Liver (tissue), 9 donors: ENCODE results near the gene TBC1D13. TPM values are rescaled to one million over a fixed set of nuclear protein-coding genes. Genes with fewer than 3 reads are reported as not detected.

Experiments used
- DNase-seq: peaks from one replicate; pipeline ENCODE4 v3.0.0-alpha.2; 2017; ENCODE audit warnings: low spot score
- H3K27ac ChIP-seq, 2 donors: one replicate each; pipeline ENCODE4 v1.7.0; 2013; ENCODE audit warnings: inconsistent platforms in 2 of 2, low read length in 2 of 2, control low read depth in 1 of 2, low read depth in 1 of 2, mild to moderate bottlenecking in 1 of 2
- H3K27me3 ChIP-seq, 4 donors: one replicate each; pipeline versions ENCODE4 v1.6.1 to v1.7.0; 2013; ENCODE audit warnings: low read length in 3 of 4, inconsistent platforms in 1 of 4, mild to moderate bottlenecking in 1 of 4, moderate library complexity in 1 of 4; ENCODE audit not compliant: control insufficient read depth in 4 of 4, insufficient read depth in 4 of 4
- H3K36me3 ChIP-seq, 4 donors: one replicate each; pipeline versions ENCODE4 v1.6.1 to v1.7.0; 2013; ENCODE audit warnings: low read length in 3 of 4, mild to moderate bottlenecking in 3 of 4, low read depth in 1 of 4, moderate library complexity in 1 of 4; ENCODE audit not compliant: control insufficient read depth in 4 of 4, insufficient read depth in 3 of 4
- H3K4me1 ChIP-seq, 4 donors: one replicate each; pipeline versions ENCODE4 v1.6.1 to v1.7.0; 2013; ENCODE audit warnings: low read length in 3 of 4, mild to moderate bottlenecking in 3 of 4, moderate library complexity in 1 of 4; ENCODE audit not compliant: control insufficient read depth in 4 of 4, insufficient read depth in 4 of 4
- H3K4me3 ChIP-seq, 3 donors: one replicate each; pipeline versions ENCODE4 v1.6.1 to v1.7.0; 2013; ENCODE audit warnings: low read length in 3 of 3, control low read depth in 1 of 3, low read depth in 1 of 3, mild to moderate bottlenecking in 1 of 3
- H3K9ac ChIP-seq, 2 donors: one replicate each; pipeline ENCODE4 v1.7.0; 2013; ENCODE audit warnings: low read length in 2 of 2, mild to moderate bottlenecking in 2 of 2, moderate library complexity in 2 of 2, control low read depth in 1 of 2, low read depth in 1 of 2
- H3K9me3 ChIP-seq, 4 donors: one replicate each; pipeline versions ENCODE4 v1.6.1 to v1.7.0; 2013; ENCODE audit warnings: low read length in 3 of 4; ENCODE audit not compliant: control insufficient read depth in 4 of 4
- EGR1 ChIP-seq, 2 donors: IDR thresholded peaks; 2 replicates each; pipeline ENCODE4 v1.6.1; 2016 to 2018; ENCODE audit warnings: antibody characterized with exemption in 2 of 2, low read depth in 2 of 2
- FOXA1 ChIP-seq: IDR thresholded peaks from 2 replicates; pipeline ENCODE4 v1.6.1; 2016; ENCODE audit warnings: antibody characterized with exemption
- FOXA2 ChIP-seq: IDR thresholded peaks from 2 replicates; pipeline ENCODE4 v1.6.1; 2016; ENCODE audit warnings: antibody characterized with exemption
- GABPA ChIP-seq, 2 donors: IDR thresholded peaks in 1 of 2; conservative IDR thresholded peaks in 1 of 2; 2 replicates each; pipeline ENCODE4 v1.6.1; 2016; ENCODE audit warnings: antibody characterized with exemption in 2 of 2, mild to moderate bottlenecking in 1 of 2, moderate library complexity in 1 of 2
- HNF4A ChIP-seq, 2 donors: conservative IDR thresholded peaks; 2 replicates each; pipeline ENCODE4 v1.6.1; 2016; ENCODE audit warnings: antibody characterized with exemption in 2 of 2, mild to moderate bottlenecking in 2 of 2
- HNF4G ChIP-seq: IDR thresholded peaks from 2 replicates; pipeline ENCODE4 v1.6.1; 2016; ENCODE audit warnings: antibody characterized with exemption
- JUND ChIP-seq, 2 donors: IDR thresholded peaks; 2 replicates each; pipeline ENCODE4 v1.6.1; 2016; ENCODE audit warnings: antibody characterized with exemption in 2 of 2
- NR2F2 ChIP-seq: IDR thresholded peaks from 2 replicates; pipeline ENCODE4 v1.6.1; 2016; ENCODE audit warnings: antibody characterized with exemption
- RAD21 ChIP-seq, 2 donors: IDR thresholded peaks; 2 replicates each; pipeline ENCODE4 v1.6.1; 2016; ENCODE audit warnings: antibody characterized with exemption in 2 of 2, mild to moderate bottlenecking in 2 of 2
- REST ChIP-seq: IDR thresholded peaks from 2 replicates; pipeline ENCODE4 v1.6.1; 2016; ENCODE audit warnings: antibody characterized with exemption, mild to moderate bottlenecking
- RXRA ChIP-seq, 2 donors: IDR thresholded peaks; 2 replicates each; pipeline ENCODE4 v1.6.1; 2017 to 2018; ENCODE audit warnings: antibody characterized with exemption in 2 of 2, mild to moderate bottlenecking in 1 of 2
- SP1 ChIP-seq: IDR thresholded peaks from 2 replicates; pipeline ENCODE4 v1.6.1; 2018; ENCODE audit warnings: antibody characterized with exemption, mild to moderate bottlenecking
- TAF1 ChIP-seq: conservative IDR thresholded peaks from 2 replicates; pipeline ENCODE4 v1.6.1; 2016; ENCODE audit warnings: antibody characterized with exemption, mild to moderate bottlenecking
- YY1 ChIP-seq: IDR thresholded peaks from 2 replicates; pipeline ENCODE4 v1.6.1; 2016; ENCODE audit warnings: antibody characterized with exemption, mild to moderate bottlenecking
- WGBS: extraction: QIAGEN DNeasy Blood & Tissue Kit; methylation state at CpG from one replicate; pipeline ENCODE4 v1.1.7; 2013; 5-methylcytosine and 5-hydroxymethylcytosine counted together
- polyA plus RNA-seq, 2 donors: library from polyadenylated mRNA; stranded (reverse) in 1 of 2; unstranded in 1 of 2; fragments of 200-250 nt in 1 of 2; fragments of >200 nt in 1 of 2; fragmentation: Nextera tagmentation in 1 of 2; extraction: Ambion mirVana in 1 of 2; gene quantifications; one replicate each; pipeline versions ENCODE4 v1.2.1 to v1.2.3, GENCODE V29; 2013 to 2015
- total RNA-seq, 2 donors: library from RNA; depleted of rRNA; stranded (reverse); fragments of >200 nt; gene quantifications; one replicate each; pipeline ENCODE4 v1.2.3, GENCODE V29; 2014
- TF ChIP-seq, protein P1 (sequence below): IDR thresholded peaks from 2 replicates; pipeline ENCODE4 v1.6.1; 2016; ENCODE audit warnings: antibody characterized with exemption
- TF ChIP-seq, protein P2 (sequence below): IDR thresholded peaks from 2 replicates; pipeline ENCODE4 v1.6.1; 2016; ENCODE audit warnings: antibody characterized with exemption
- TF ChIP-seq, protein P3 (sequence below): fragments of 150-350 bp; IDR thresholded peaks from 2 replicates; pipeline ENCODE4 v1.5.1; 2017; ENCODE audit warnings: improper control_type of control experiment, low read depth, low read length; ENCODE audit not compliant: missing input control
- donor health status: healthy.
- donor health status: healthy.
- donor health status: healthy.
- donor health status: healthy.
- donor health status: healthy.

TBC1D13 gene
- total and polyA plus RNA-seq, 4 donors, result 6.3 to 11.7 (median 8.0) TPM

DNA sequence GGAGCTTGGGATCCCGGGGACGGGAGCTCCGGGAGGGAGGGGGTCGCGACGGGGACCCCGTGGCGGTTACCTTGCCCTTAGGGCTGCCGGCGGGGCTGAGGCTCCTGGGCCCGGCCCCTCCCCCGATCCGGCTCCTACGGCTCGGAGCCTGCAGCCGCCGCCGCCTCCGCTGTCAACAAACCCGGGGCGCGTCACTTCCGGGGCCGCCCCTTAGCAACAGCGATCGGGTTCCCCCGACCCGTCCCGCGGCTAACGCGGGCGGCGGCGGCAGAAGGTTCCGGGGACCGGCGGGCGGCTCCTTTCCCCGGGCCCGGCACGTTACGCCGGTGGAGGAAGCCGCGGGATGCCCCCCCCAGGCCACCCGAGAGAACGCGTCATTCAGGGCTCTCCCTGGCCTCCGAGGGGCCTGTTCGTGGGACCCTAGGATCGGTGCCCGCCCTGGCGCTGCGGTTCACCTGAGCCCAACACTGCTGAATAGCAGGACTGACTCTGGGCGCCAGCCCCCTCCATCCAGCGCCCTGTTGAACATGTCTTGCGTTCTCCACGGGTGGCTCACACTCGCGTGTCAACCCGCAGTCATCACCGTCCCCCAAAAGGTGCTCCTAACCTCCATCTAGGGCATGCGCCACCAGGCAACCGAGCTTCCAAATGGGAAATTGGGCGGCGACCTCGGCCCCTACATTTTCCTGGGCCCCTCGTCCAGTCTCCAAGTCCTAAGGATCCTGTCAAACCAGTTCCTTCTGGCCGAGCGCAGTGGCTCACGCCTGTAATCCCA lies 15.1 kb upstream of the TBC1D13 start, which contains the start of gene ZER1:
Gene ZER1, minus strand, starts transcription at position 183 of the 775 bp plus-strand sequence. CDS start 16,362 bp downstream, outside the sequence.
- Histone ChIP-seq H3K9me3 (no peaks in the 10 kb centered on the region), H3K36me3 (peaks cover 0 to 2% (median 0%) of the 10 kb centered on the region in 4 donors), H3K27me3 (no peaks in the 10 kb centered on the region), H3K9ac (peak within 1 kb of the TSS; percentile 95 to 96), H3K4me3 (peak within 1 kb of the TSS; percentile 92 to 96 (median 94)), H3K27ac (peak within 1 kb of the TSS; percentile 77 to 94), H3K4me1 (peaks cover 3 to 42% (median 27%) of the 10 kb centered on the region in 4 donors)
- TF ChIP-seq NR2F2 (no peak), FOXA1 (peak; percentile 76), SP1 (peak; percentile 58), HNF4A (conservative IDR thresholded peaks at IDR 0.05) (no peak), REST (no peak), TAF1 (no peak), FOXA2 (peak; percentile 27), YY1 (peak; percentile 47), HNF4G (no peak), EGR1 (IDR thresholded peaks at IDR 0.05; ENCODE audit: low read depth in 2 of 2) (peak in 1 of 2 donors; percentile 8), GABPA (IDR thresholded peaks at IDR 0.05 in 1 of 2, conservative IDR thresholded peaks at IDR 0.05 in 1 of 2) (peak; percentile 78 to 93), RAD21 (IDR thresholded peaks at IDR 0.05) (peak; percentile 34 to 39), RXRA (IDR thresholded peaks at IDR 0.05) (no peak)
- TF ChIP-seq, protein P1, sequence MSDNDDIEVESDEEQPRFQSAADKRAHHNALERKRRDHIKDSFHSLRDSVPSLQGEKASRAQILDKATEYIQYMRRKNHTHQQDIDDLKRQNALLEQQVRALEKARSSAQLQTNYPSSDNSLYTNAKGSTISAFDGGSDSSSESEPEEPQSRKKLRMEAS, result no peak
- TF ChIP-seq, protein P2, sequence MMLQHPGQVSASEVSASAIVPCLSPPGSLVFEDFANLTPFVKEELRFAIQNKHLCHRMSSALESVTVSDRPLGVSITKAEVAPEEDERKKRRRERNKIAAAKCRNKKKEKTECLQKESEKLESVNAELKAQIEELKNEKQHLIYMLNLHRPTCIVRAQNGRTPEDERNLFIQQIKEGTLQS, result no peak
- 2% methylated on average over 72 of the region's 72 CpGs for WGBS
- DNase-seq, result peak; percentile 95

GRCh38 chr9:128773049-128773448 lies 14.0 kb upstream of the TBC1D13 start:
- H3K27ac ChIP-seq, result no peak overlapping the region
- no peak overlapping the region for H3K4me3 ChIP-seq
- no peak for TF ChIP-seq RAD21 (IDR thresholded peaks at IDR 0.05)
- TF ChIP-seq TAF1, result no peak
- no peak for TF ChIP-seq YY1
- TF ChIP-seq, protein P1, result no peak
- no peak for TF ChIP-seq FOXA1
- TF ChIP-seq JUND (IDR thresholded peaks at IDR 0.05), result no peak
- TF ChIP-seq GABPA (IDR thresholded peaks at IDR 0.05 in 1 of 2, conservative IDR thresholded peaks at IDR 0.05 in 1 of 2), result no peak
- no peak for TF ChIP-seq NR2F2
- TF ChIP-seq FOXA2, result no peak
- TF ChIP-seq, protein P2, result no peak
- no peak for TF ChIP-seq RXRA (IDR thresholded peaks at IDR 0.05)
- no peak for TF ChIP-seq REST
- TF ChIP-seq EGR1 (IDR thresholded peaks at IDR 0.05; ENCODE audit: low read depth in 2 of 2), result no peak
- TF ChIP-seq, protein P3, sequence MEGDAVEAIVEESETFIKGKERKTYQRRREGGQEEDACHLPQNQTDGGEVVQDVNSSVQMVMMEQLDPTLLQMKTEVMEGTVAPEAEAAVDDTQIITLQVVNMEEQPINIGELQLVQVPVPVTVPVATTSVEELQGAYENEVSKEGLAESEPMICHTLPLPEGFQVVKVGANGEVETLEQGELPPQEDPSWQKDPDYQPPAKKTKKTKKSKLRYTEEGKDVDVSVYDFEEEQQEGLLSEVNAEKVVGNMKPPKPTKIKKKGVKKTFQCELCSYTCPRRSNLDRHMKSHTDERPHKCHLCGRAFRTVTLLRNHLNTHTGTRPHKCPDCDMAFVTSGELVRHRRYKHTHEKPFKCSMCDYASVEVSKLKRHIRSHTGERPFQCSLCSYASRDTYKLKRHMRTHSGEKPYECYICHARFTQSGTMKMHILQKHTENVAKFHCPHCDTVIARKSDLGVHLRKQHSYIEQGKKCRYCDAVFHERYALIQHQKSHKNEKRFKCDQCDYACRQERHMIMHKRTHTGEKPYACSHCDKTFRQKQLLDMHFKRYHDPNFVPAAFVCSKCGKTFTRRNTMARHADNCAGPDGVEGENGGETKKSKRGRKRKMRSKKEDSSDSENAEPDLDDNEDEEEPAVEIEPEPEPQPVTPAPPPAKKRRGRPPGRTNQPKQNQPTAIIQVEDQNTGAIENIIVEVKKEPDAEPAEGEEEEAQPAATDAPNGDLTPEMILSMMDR, result no peak
- no peak for TF ChIP-seq HNF4G
- TF ChIP-seq HNF4A (conservative IDR thresholded peaks at IDR 0.05), result no peak
- TF ChIP-seq SP1, result no peak

More at GRCh38 chr9:128773049-128773448, 14.0 kb upstream of the TBC1D13 start:
- H3K9me3 ChIP-seq, result no peaks in the 10 kb centered on the region
- peaks cover 3 to 35% (median 25%) of the 10 kb centered on the region in 4 donors for H3K4me1 ChIP-seq
- H3K9ac ChIP-seq, result no peak overlapping the region
- no peaks in the 10 kb centered on the region for H3K36me3 ChIP-seq
- no peak for DNase-seq
- no peaks in the 10 kb centered on the region for H3K27me3 ChIP-seq
- 94% methylated on average over 5 of the region's 5 CpGs for WGBS
